ENCODE results near the gene IFTAP. TPM values are rescaled to one million over a fixed set of nuclear protein-coding genes. Genes with fewer than 3 reads are reported as not detected.
A peak's percentile ranks its signal among the peaks of the same experiment; 100 is the strongest.
"Not testable (repeated sequence)": the region's sequence is repeated elsewhere in the genome, so short reads cannot be mapped to it uniquely, and the experiment has no call there.

IFTAP gene
- 47.5 TPM for polyA plus RNA-seq (2013, experiment 1 of 4)
- polyA plus RNA-seq (2013, experiment 2 of 4): 51.0 TPM
- polyA plus RNA-seq (2013, experiment 3 of 4): 49.9 TPM
- 59.0 TPM for polyA plus RNA-seq (2013, experiment 4 of 4)

- no peaks in the 10 kb centered on the region for H3K36me3 ChIP-seq (ENCODE audit: control insufficient read depth, insufficient read depth, low read length)
- peak within 1 kb of the TSS; percentile 81 for H3K4me3 ChIP-seq (ENCODE audit: insufficient read depth, low read depth, low read length)
- peaks cover 2% of the 10 kb centered on the region for H3K9me3 ChIP-seq (ENCODE audit: control insufficient read depth, low read length)
- no peak within 1 kb of the TSS for H3K27ac ChIP-seq (ENCODE audit: insufficient read depth, low read depth, low read length, poor library complexity, severe bottlenecking)
- 0 to 1% methylated on average over 29 of the region's 29 CpGs for WGBS, 2 experiments
- H3K4me1 ChIP-seq (ENCODE audit: control insufficient read depth, insufficient read depth, low read length): no peaks in the 10 kb centered on the region
- H3K27me3 ChIP-seq (ENCODE audit: control insufficient read depth, insufficient read depth, low read length, poor library complexity, severe bottlenecking): peaks cover 38% of the 10 kb centered on the region
Measured at GRCh38 chr11:36594316-36594989, at the start of gene IFTAP. IFTAP (plus strand) TSS chr11:36594502; CDS start chr11:36610104, 15,602 bp downstream.

- Histone ChIP-seq H3K27ac (ENCODE audit: insufficient read depth, low read depth, low read length, poor library complexity, severe bottlenecking) (no peak overlapping the region), H3K9me3 (ENCODE audit: control insufficient read depth, low read length) (peaks cover 2% of the 10 kb centered on the region), H3K4me3 (ENCODE audit: insufficient read depth, low read depth, low read length) (no peak overlapping the region), H3K4me1 (ENCODE audit: control insufficient read depth, insufficient read depth, low read length) (no peaks in the 10 kb centered on the region), H3K36me3 (ENCODE audit: control insufficient read depth, insufficient read depth, low read length) (no peaks in the 10 kb centered on the region), H3K27me3 (ENCODE audit: control insufficient read depth, insufficient read depth, low read length, poor library complexity, severe bottlenecking) (no peaks in the 10 kb centered on the region)
- WGBS, 2 experiments: 85 to 100% methylated on average over 1 of the region's 1 CpG
Measured at GRCh38 chr11:36550385-36551115, 43.8 kb upstream of the IFTAP start.

GRCh38 chr11:36557390-36557789, 36.9 kb upstream of the IFTAP start:
- not testable (repeated sequence) for H3K27me3 ChIP-seq (ENCODE audit: control insufficient read depth, insufficient read depth, low read length, poor library complexity, severe bottlenecking); H3K27ac ChIP-seq (ENCODE audit: insufficient read depth, low read depth, low read length, poor library complexity, severe bottlenecking); H3K36me3 ChIP-seq (ENCODE audit: control insufficient read depth, insufficient read depth, low read length); H3K4me3 ChIP-seq (ENCODE audit: insufficient read depth, low read depth, low read length); H3K9me3 ChIP-seq (ENCODE audit: control insufficient read depth, low read length); H3K4me1 ChIP-seq (ENCODE audit: control insufficient read depth, insufficient read depth, low read length)
- 93 to 98% methylated on average over 17 of the region's 17 CpGs for WGBS, 2 experiments

GRCh38 chr11:36557991-36558390, 36.3 kb upstream of the IFTAP start:
- H3K27ac ChIP-seq (ENCODE audit: insufficient read depth, low read depth, low read length, poor library complexity, severe bottlenecking): no peak overlapping the region
- no peaks in the 10 kb centered on the region for H3K9me3 ChIP-seq (ENCODE audit: control insufficient read depth, low read length)
- no peak overlapping the region for H3K4me3 ChIP-seq (ENCODE audit: insufficient read depth, low read depth, low read length)
- no peaks in the 10 kb centered on the region for H3K27me3 ChIP-seq (ENCODE audit: control insufficient read depth, insufficient read depth, low read length, poor library complexity, severe bottlenecking)
- H3K4me1 ChIP-seq (ENCODE audit: control insufficient read depth, insufficient read depth, low read length): no peaks in the 10 kb centered on the region
- H3K36me3 ChIP-seq (ENCODE audit: control insufficient read depth, insufficient read depth, low read length): no peaks in the 10 kb centered on the region

- no peaks in the 10 kb centered on the region for H3K27me3 ChIP-seq (ENCODE audit: control insufficient read depth, insufficient read depth, low read length, poor library complexity, severe bottlenecking)
- H3K9me3 ChIP-seq (ENCODE audit: control insufficient read depth, low read length): no peaks in the 10 kb centered on the region
- no peaks in the 10 kb centered on the region for H3K4me1 ChIP-seq (ENCODE audit: control insufficient read depth, insufficient read depth, low read length)
- no peak overlapping the region for H3K4me3 ChIP-seq (ENCODE audit: insufficient read depth, low read depth, low read length)
- H3K27ac ChIP-seq (ENCODE audit: insufficient read depth, low read depth, low read length, poor library complexity, severe bottlenecking): no peak overlapping the region
- no peaks in the 10 kb centered on the region for H3K36me3 ChIP-seq (ENCODE audit: control insufficient read depth, insufficient read depth, low read length)
- 72 to 91% methylated on average over 2 to 3 of the region's 4 CpGs for WGBS, 2 experiments
Measured at GRCh38 chr11:36558571-36559413, 35.5 kb upstream of the IFTAP start.

GRCh38 chr11:36564376-36565030, 29.8 kb upstream of the IFTAP start:
- Histone ChIP-seq H3K4me3 (ENCODE audit: insufficient read depth, low read depth, low read length) (no peak overlapping the region), H3K4me1 (ENCODE audit: control insufficient read depth, insufficient read depth, low read length) (no peaks in the 10 kb centered on the region), H3K36me3 (ENCODE audit: control insufficient read depth, insufficient read depth, low read length) (no peaks in the 10 kb centered on the region), H3K9me3 (ENCODE audit: control insufficient read depth, low read length) (no peaks in the 10 kb centered on the region), H3K27me3 (ENCODE audit: control insufficient read depth, insufficient read depth, low read length, poor library complexity, severe bottlenecking) (peaks cover 6% of the 10 kb centered on the region), H3K27ac (ENCODE audit: insufficient read depth, low read depth, low read length, poor library complexity, severe bottlenecking) (no peak overlapping the region)
- 48 to 52% methylated on average over 13 to 15 of the region's 15 CpGs for WGBS, 2 experiments

GRCh38 chr11:36565031-36565610, 29.2 kb upstream of the IFTAP start:
- WGBS, 2 experiments: 93 to 94% methylated on average over 6 of the region's 6 CpGs
- Histone ChIP-seq H3K36me3 (ENCODE audit: control insufficient read depth, insufficient read depth, low read length) (no peaks in the 10 kb centered on the region), H3K4me1 (ENCODE audit: control insufficient read depth, insufficient read depth, low read length) (no peaks in the 10 kb centered on the region), H3K27ac (ENCODE audit: insufficient read depth, low read depth, low read length, poor library complexity, severe bottlenecking) (no peak overlapping the region), H3K4me3 (ENCODE audit: insufficient read depth, low read depth, low read length) (no peak overlapping the region), H3K9me3 (ENCODE audit: control insufficient read depth, low read length) (no peaks in the 10 kb centered on the region), H3K27me3 (ENCODE audit: control insufficient read depth, insufficient read depth, low read length, poor library complexity, severe bottlenecking) (peaks cover 6% of the 10 kb centered on the region)

GRCh38 chr11:36566407-36567053, 27.8 kb upstream of the IFTAP start:
- H3K9me3 ChIP-seq (ENCODE audit: control insufficient read depth, low read length): no peaks in the 10 kb centered on the region
- H3K27me3 ChIP-seq (ENCODE audit: control insufficient read depth, insufficient read depth, low read length, poor library complexity, severe bottlenecking): peaks cover 6% of the 10 kb centered on the region
- 84 to 92% methylated on average over 4 of the region's 4 CpGs for WGBS, 2 experiments
- no peaks in the 10 kb centered on the region for H3K4me1 ChIP-seq (ENCODE audit: control insufficient read depth, insufficient read depth, low read length)
- H3K4me3 ChIP-seq (ENCODE audit: insufficient read depth, low read depth, low read length): no peak overlapping the region
- H3K36me3 ChIP-seq (ENCODE audit: control insufficient read depth, insufficient read depth, low read length): no peaks in the 10 kb centered on the region
- no peak overlapping the region for H3K27ac ChIP-seq (ENCODE audit: insufficient read depth, low read depth, low read length, poor library complexity, severe bottlenecking)

- no peak within 1 kb of the TSS for H3K27ac ChIP-seq (ENCODE audit: insufficient read depth, low read depth, low read length, poor library complexity, severe bottlenecking)
- no peaks in the 10 kb centered on the region for H3K36me3 ChIP-seq (ENCODE audit: control insufficient read depth, insufficient read depth, low read length)
- H3K27me3 ChIP-seq (ENCODE audit: control insufficient read depth, insufficient read depth, low read length, poor library complexity, severe bottlenecking): peaks cover 6% of the 10 kb centered on the region
- no peak within 1 kb of the TSS for H3K4me3 ChIP-seq (ENCODE audit: insufficient read depth, low read depth, low read length)
- no peaks in the 10 kb centered on the region for H3K9me3 ChIP-seq (ENCODE audit: control insufficient read depth, low read length)
- H3K4me1 ChIP-seq (ENCODE audit: control insufficient read depth, insufficient read depth, low read length): no peaks in the 10 kb centered on the region
- WGBS, 2 experiments: 94 to 100% methylated on average over 1 of the region's 1 CpG
Measured at GRCh38 chr11:36567694-36568093, 26.6 kb upstream of the IFTAP start, which contains the start of gene RAG1. RAG1 (plus strand) TSS chr11:36568007; CDS start chr11:36573305, 5,298 bp downstream.

Data from ectodermal cell (in vitro differentiated cells).